Measurements from ENCODE around the gene PPM1E. TPM values are rescaled to one million over a fixed set of nuclear protein-coding genes. Genes with fewer than 3 reads are reported as not detected.

PPM1E gene
- total and polyA plus RNA-seq, 2 of the 4 experiments (the other 2 are of a cell fraction) = under 0.01 to 0.05 TPM

- Histone ChIP-seq H2BK5ac (ENCODE audit: low read depth, low read length, poor library complexity, severe bottlenecking) (no peak overlapping the region), H3K18ac (ENCODE audit: low read depth, low read length) (no peak overlapping the region), H3K9me1 (ENCODE audit: insufficient read depth, low read length) (no peaks in the 10 kb centered on the region), H4K5ac (ENCODE audit: low read depth, low read length) (no peak overlapping the region), H3K4me3 (ENCODE audit: insufficient read depth, low read depth, low read length) (no peak overlapping the region), H3K4ac (ENCODE audit: low read depth, low read length) (no peak overlapping the region), H3K27me3 (ENCODE audit: control insufficient read depth, insufficient read depth, low read length) (no peaks in the 10 kb centered on the region), H2BK15ac (ENCODE audit: low read depth, low read length) (no peak overlapping the region; the same call in 2 of the 3 replicates), H3K4me1 (ENCODE audit: control insufficient read depth, insufficient read depth, low read length) (no peaks in the 10 kb centered on the region), H2BK20ac (ENCODE audit: low read depth, low read length) (no peak overlapping the region), H4K20me1 (ENCODE audit: insufficient read depth, low read length) (no peaks in the 10 kb centered on the region), H3K23ac (ENCODE audit: low read depth, low read length) (no peak overlapping the region), H3K9ac (ENCODE audit: low read depth, low read length) (no peak overlapping the region), H4K8ac (ENCODE audit: low read depth in 2 of 2, low read length in 2 of 2) (no peak overlapping the region), H4K91ac (ENCODE audit: insufficient read depth, low read depth, low read length) (no peak overlapping the region), H2AK5ac (ENCODE audit: low read depth, low read length) (no peak overlapping the region), H3K56ac (ENCODE audit: extremely low read depth, insufficient read depth, low read length) (no peak overlapping the region), H3K36me3 (ENCODE audit: control insufficient read depth, insufficient read depth, low read length) (0 out of 2 replicates have a peak, but pooled peaks cover 1% of the 10 kb centered on the region), H3K4me2 (ENCODE audit: low read depth, low read length) (no peak overlapping the region), H3K27ac (ENCODE audit: insufficient read depth, low read length) (no peak overlapping the region), H3K79me1 (ENCODE audit: low read depth in 1 of 2, low read length in 2 of 2) (no peaks in the 10 kb centered on the region), H2BK120ac (ENCODE audit: low read depth, low read length) (no peak overlapping the region), H3K9me3 (ENCODE audit: control insufficient read depth, insufficient read depth, low read length) (no peaks in the 10 kb centered on the region), H2AFZ (replicated peaks; ENCODE audit: low read length, poor library complexity) (no peak overlapping the region), H3K14ac (replicated peaks; ENCODE audit: low read depth, low read length) (no peak overlapping the region), H2AK9ac (replicated peaks; ENCODE audit: low read depth, low read length, poor library complexity) (no peak overlapping the region)
- POLR2A ChIA-PET (ENCODE audit: unreplicated experiment) = no interaction called here
- WGBS, 2 experiments (ENCODE audit: extremely low coverage in 2 of 2, insufficient read length in 1 of 2) = no CpG with 5 or more reads among the region's 1 CpG
- no TSS peak for BruUV-seq (replicated peaks)
- intact Hi-C loops (cut with micrococcal nuclease) (no loop called here), in situ Hi-C loops (cut with MboI; ENCODE audit: low sequenced_read_pairs) (no loop called here), dilution Hi-C loops (cut with HindIII; ENCODE audit: low sequenced_read_pairs, unreplicated experiment) (no loop called here)
- CTCF ChIA-PET = no interaction called here
- peak; percentile 32 for DNase-seq
- no peak for ATAC-seq (ENCODE audit: low read depth)
- TF ChIP-seq, protein P1, sequence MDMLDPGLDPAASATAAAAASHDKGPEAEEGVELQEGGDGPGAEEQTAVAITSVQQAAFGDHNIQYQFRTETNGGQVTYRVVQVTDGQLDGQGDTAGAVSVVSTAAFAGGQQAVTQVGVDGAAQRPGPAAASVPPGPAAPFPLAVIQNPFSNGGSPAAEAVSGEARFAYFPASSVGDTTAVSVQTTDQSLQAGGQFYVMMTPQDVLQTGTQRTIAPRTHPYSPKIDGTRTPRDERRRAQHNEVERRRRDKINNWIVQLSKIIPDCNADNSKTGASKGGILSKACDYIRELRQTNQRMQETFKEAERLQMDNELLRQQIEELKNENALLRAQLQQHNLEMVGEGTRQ (IDR thresholded peaks at IDR 0.05; ENCODE audit: low read depth, low read length) = no peak
- TF ChIP-seq BHLHE40 (IDR thresholded peaks at IDR 0.05; ENCODE audit: low read depth, low read length) (no peak), MXI1 (IDR thresholded peaks at IDR 0.05; ENCODE audit: borderline replicate concordance, low read depth, low read length) (no peak), RCOR1 (IDR thresholded peaks at IDR 0.05; ENCODE audit: insufficient replicate concordance, low read length) (no peak), RAD21 (IDR thresholded peaks at IDR 0.05; ENCODE audit: low read length) (no peak), ELK1 (IDR thresholded peaks at IDR 0.05; ENCODE audit: borderline replicate concordance, low read depth, low read length) (no peak), CHD1 (IDR thresholded peaks at IDR 0.05; ENCODE audit: low read depth, low read length) (no peak), NFE2L2 (IDR thresholded peaks at IDR 0.05; ENCODE audit: low read depth, low read length) (no peak), CEBPB (IDR thresholded peaks at IDR 0.05; ENCODE audit: low read depth, low read length) (no peak), CTCF (conservative IDR thresholded peaks at IDR 0.05; ENCODE audit: low read depth, low read length) (no peak), RFX5 (IDR thresholded peaks at IDR 0.05; ENCODE audit: low read depth, low read length) (no peak), POLR2A (IDR thresholded peaks at IDR 0.05; ENCODE audit: low read depth, low read length) (no peak), MAZ (IDR thresholded peaks at IDR 0.05; ENCODE audit: borderline replicate concordance, low read depth, low read length) (no peak), SMC3 (IDR thresholded peaks at IDR 0.05; ENCODE audit: low read depth, low read length) (no peak), FOS (IDR thresholded peaks at IDR 0.05; ENCODE audit: low read depth, low read length) (no peak), MAFK (IDR thresholded peaks at IDR 0.05; ENCODE audit: low read depth, low read length) (no peak)
These were observed 26.9 kb upstream of the PPM1E start for GRCh38 chr17:58728798-58729197.

Measured in IMR-90 (cell line).